K562 (cell line): ENCODE data around the gene SGMS1. TPM values are rescaled to one million over a fixed set of nuclear protein-coding genes. Genes with fewer than 3 reads are reported as not detected.

ENCODE experiments used
- BRF1 ChIP-seq: IDR thresholded peaks from 3 replicates; pipeline ENCODE4 v1.6.1; 2011; ENCODE audit warnings: borderline replicate concordance, mild to moderate bottlenecking; ENCODE audit not compliant: insufficient read length; ENCODE audit errors: extremely low read depth
- ETV6 ChIP-seq, 3 experiments: fragments of 150-350 bp in 1 of 3; sonication (generic) in 1 of 3; formaldehyde crosslinking in 1 of 3; IDR thresholded peaks; 2 replicates each; pipeline versions ENCODE4 v1.6.1 to v1.8.0; 2014 to 2022; ENCODE audit warnings: borderline replicate concordance in 2 of 3, low read depth in 2 of 3, antibody characterized with exemption in 1 of 3, low read length in 1 of 3, mild to moderate bottlenecking in 1 of 3, missing genetic modification reagents in 1 of 3
- FOXJ2 ChIP-seq: fragments of 200-800 bp; sonication (Bioruptor generic); IDR thresholded peaks from 2 replicates; pipeline ENCODE4 v1.6.1; 2016; ENCODE audit warnings: missing genetic modification characterization, missing compliant biosample characterization
- HDAC2 ChIP-seq: fragments of 450-650 bp; IDR thresholded peaks from 2 replicates; pipeline ENCODE4 v1.6.1; 2016; ENCODE audit warnings: mild to moderate bottlenecking
- HMGN3 ChIP-seq: IDR thresholded peaks from 2 replicates; pipeline ENCODE4 v1.6.1; 2011; ENCODE audit warnings: borderline replicate concordance, low read depth, mild to moderate bottlenecking, mixed read lengths, low read length; ENCODE audit not compliant: insufficient read length; ENCODE audit errors: extremely low read depth
- JUND ChIP-seq, 2 experiments: IDR thresholded peaks; 2 replicates in 1 of 2; 3 replicates in 1 of 2; pipeline ENCODE4 v1.6.1; 2011; ENCODE audit warnings: borderline replicate concordance in 2 of 2, low read depth in 2 of 2, low read length in 2 of 2, improper control_type of control experiment in 1 of 2, missing biosample characterization in 1 of 2, missing genetic modification characterization in 1 of 2, missing genetic modification reagents in 1 of 2
- LCOR ChIP-seq: sonication (generic); formaldehyde crosslinking; IDR thresholded peaks from 2 replicates; pipeline ENCODE4 v1.8.0; 2022; ENCODE audit warnings: mild to moderate bottlenecking, missing genetic modification reagents
- PTRF ChIP-seq: fragments of 450-650 bp; IDR thresholded peaks from 2 replicates; pipeline ENCODE4 v1.6.1; 2016; ENCODE audit warnings: mild to moderate bottlenecking, missing genetic modification characterization, missing compliant biosample characterization
- ZNF354B ChIP-seq: fragments of 250-450 bp; sonication (Bioruptor Pico); IDR thresholded peaks from 2 replicates; pipeline ENCODE4 v1.4.0; 2020
- polyA plus RNA-seq, 8 experiments: library from polyadenylated mRNA; depleted of rRNA in 4 of 8; stranded (reverse) in 5 of 8; unstranded in 3 of 8; fragments of >200 nt; fragmentation: Nextera tagmentation in 2 of 8; fragmentation: Illumina TruSeq in 1 of 8; extraction: Ambion mirVana in 2 of 8; extraction: Trizol in 1 of 8; gene quantifications; 2 replicates each; pipeline versions ENCODE4 v1.2.1 to v1.2.3, GENCODE V29; 2011 to 2014; ENCODE audit warnings: inconsistent platforms in 1 of 8, missing spikeins in 1 of 8
- total RNA-seq, 7 experiments: library from RNA; depleted of rRNA in 6 of 7; stranded (reverse); fragments of >200 nt in 6 of 7; fragmentation: Illumina TruSeq in 2 of 7; extraction: Trizol in 2 of 7; gene quantifications; 2 replicates each; pipeline versions ENCODE4 v1.2.1 to v1.2.3, GENCODE V29; 2011 to 2021; ENCODE audit warnings: low replicate concordance in 1 of 7
- TF ChIP-seq, protein P1 (sequence below), 2 experiments: fragments of 450-650 bp; formaldehyde crosslinking in 1 of 2; IDR thresholded peaks; 2 replicates each; pipeline versions ENCODE4 v1.4.0 to v1.6.1; 2014 to 2020; ENCODE audit warnings: mild to moderate bottlenecking in 2 of 2, borderline replicate concordance in 1 of 2, low read depth in 1 of 2
- TF ChIP-seq, protein P2 (sequence below): fragments of 250-450 bp; sonication (Bioruptor Pico); IDR thresholded peaks from 2 replicates; pipeline ENCODE4 v1.5.0; 2020; ENCODE audit warnings: mild to moderate bottlenecking
- TF ChIP-seq, protein P3 (sequence below): sonication (generic); formaldehyde crosslinking; IDR thresholded peaks from 2 replicates; pipeline ENCODE4 v1.8.0; 2022; ENCODE audit warnings: missing genetic modification reagents, mild to moderate bottlenecking, borderline replicate concordance

Gene SGMS1
- total and polyA plus RNA-seq, 9 of the 15 experiments (the other 6 are each of a cell fraction or from before 2014, with no cell fraction given) = 22.6 to 232 (median 82.2) TPM

DNA sequence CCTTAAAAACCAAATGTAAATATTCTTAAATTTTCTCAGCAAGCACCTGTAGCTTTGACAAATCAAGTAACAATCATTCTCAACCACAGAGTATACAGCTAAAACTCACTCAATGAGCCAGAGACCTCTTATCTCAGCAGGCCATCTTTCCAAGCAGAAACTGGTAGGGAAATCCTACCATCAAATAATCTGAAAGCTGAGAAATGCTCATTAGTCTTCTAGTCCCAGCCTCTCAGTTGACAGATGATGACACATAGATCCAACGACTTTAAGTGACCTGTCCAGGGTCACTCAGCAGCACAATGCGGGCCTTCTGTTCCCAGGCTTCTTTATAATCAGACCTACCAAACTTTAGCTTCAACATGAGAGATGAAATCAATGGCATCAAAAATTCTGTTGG, 184.6 kb downstream of the SGMS1 start (continued):
- TF ChIP-seq PTRF (no peak), BRF1 (no peak), LCOR (CRISPR knock-in tag) (no peak), ZNF354B (CRISPR knock-in tag) (no peak), ETV6 (IDR thresholded peaks at IDR 0.05; ENCODE audit: borderline replicate concordance in 1 of 2, low read depth in 2 of 2, low read length in 1 of 2) (no peak), ETV6 (CRISPR knock-in tag; IDR thresholded peaks at IDR 0.05; ENCODE audit: borderline replicate concordance) (no peak), HDAC2 (peak; percentile 30; the same call in 1 of the 2 replicates), FOXJ2 (tag) (0 out of 2 replicates have a peak, but pooled peaks have one; percentile 32), JUND (IDR thresholded peaks at IDR 0.05; ENCODE audit: borderline replicate concordance, low read depth, low read length) (peak; percentile 51; the same call in 1 of the 2 replicates), JUND (tag; IDR thresholded peaks at IDR 0.05; ENCODE audit: borderline replicate concordance, low read depth, low read length) (peak; percentile 47; the same call in 1 of the 3 replicates), HMGN3 (no peak)
- TF ChIP-seq, protein P1, sequence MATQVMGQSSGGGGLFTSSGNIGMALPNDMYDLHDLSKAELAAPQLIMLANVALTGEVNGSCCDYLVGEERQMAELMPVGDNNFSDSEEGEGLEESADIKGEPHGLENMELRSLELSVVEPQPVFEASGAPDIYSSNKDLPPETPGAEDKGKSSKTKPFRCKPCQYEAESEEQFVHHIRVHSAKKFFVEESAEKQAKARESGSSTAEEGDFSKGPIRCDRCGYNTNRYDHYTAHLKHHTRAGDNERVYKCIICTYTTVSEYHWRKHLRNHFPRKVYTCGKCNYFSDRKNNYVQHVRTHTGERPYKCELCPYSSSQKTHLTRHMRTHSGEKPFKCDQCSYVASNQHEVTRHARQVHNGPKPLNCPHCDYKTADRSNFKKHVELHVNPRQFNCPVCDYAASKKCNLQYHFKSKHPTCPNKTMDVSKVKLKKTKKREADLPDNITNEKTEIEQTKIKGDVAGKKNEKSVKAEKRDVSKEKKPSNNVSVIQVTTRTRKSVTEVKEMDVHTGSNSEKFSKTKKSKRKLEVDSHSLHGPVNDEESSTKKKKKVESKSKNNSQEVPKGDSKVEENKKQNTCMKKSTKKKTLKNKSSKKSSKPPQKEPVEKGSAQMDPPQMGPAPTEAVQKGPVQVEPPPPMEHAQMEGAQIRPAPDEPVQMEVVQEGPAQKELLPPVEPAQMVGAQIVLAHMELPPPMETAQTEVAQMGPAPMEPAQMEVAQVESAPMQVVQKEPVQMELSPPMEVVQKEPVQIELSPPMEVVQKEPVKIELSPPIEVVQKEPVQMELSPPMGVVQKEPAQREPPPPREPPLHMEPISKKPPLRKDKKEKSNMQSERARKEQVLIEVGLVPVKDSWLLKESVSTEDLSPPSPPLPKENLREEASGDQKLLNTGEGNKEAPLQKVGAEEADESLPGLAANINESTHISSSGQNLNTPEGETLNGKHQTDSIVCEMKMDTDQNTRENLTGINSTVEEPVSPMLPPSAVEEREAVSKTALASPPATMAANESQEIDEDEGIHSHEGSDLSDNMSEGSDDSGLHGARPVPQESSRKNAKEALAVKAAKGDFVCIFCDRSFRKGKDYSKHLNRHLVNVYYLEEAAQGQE (IDR thresholded peaks at IDR 0.05; ENCODE audit: borderline replicate concordance) = peak; percentile 13; the same call in 1 of the 2 replicates
- TF ChIP-seq, protein P1 (CRISPR knock-in tag; IDR thresholded peaks at IDR 0.05; ENCODE audit: low read depth) = no peak
- TF ChIP-seq, protein P2, sequence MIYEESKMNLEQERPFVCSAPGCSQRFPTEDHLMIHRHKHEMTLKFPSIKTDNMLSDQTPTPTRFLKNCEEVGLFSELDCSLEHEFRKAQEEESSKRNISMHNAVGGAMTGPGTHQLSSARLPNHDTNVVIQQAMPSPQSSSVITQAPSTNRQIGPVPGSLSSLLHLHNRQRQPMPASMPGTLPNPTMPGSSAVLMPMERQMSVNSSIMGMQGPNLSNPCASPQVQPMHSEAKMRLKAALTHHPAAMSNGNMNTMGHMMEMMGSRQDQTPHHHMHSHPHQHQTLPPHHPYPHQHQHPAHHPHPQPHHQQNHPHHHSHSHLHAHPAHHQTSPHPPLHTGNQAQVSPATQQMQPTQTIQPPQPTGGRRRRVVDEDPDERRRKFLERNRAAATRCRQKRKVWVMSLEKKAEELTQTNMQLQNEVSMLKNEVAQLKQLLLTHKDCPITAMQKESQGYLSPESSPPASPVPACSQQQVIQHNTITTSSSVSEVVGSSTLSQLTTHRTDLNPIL = no peak
- TF ChIP-seq, protein P3, sequence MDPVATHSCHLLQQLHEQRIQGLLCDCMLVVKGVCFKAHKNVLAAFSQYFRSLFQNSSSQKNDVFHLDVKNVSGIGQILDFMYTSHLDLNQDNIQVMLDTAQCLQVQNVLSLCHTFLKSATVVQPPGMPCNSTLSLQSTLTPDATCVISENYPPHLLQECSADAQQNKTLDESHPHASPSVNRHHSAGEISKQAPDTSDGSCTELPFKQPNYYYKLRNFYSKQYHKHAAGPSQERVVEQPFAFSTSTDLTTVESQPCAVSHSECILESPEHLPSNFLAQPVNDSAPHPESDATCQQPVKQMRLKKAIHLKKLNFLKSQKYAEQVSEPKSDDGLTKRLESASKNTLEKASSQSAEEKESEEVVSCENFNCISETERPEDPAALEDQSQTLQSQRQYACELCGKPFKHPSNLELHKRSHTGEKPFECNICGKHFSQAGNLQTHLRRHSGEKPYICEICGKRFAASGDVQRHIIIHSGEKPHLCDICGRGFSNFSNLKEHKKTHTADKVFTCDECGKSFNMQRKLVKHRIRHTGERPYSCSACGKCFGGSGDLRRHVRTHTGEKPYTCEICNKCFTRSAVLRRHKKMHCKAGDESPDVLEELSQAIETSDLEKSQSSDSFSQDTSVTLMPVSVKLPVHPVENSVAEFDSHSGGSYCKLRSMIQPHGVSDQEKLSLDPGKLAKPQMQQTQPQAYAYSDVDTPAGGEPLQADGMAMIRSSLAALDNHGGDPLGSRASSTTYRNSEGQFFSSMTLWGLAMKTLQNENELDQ = no peak
